ENCODE measurements around the gene FHIT.

FHIT gene

GRCh38 chr3:59885101-59885500 lies 1366.2 kb downstream of the FHIT start:
- DNase-seq = no peak

- no peak for DNase-seq
These were observed 1366.8 kb downstream of the FHIT start for GRCh38 chr3:59884409-59884808.

GRCh38 chr3:59882746-59883145 lies 1368.5 kb downstream of the FHIT start:
- DNase-seq = no peak

GRCh38 chr3:59880717-59881116 lies 1370.5 kb downstream of the FHIT start:
- DNase-seq = no peak

DNA sequence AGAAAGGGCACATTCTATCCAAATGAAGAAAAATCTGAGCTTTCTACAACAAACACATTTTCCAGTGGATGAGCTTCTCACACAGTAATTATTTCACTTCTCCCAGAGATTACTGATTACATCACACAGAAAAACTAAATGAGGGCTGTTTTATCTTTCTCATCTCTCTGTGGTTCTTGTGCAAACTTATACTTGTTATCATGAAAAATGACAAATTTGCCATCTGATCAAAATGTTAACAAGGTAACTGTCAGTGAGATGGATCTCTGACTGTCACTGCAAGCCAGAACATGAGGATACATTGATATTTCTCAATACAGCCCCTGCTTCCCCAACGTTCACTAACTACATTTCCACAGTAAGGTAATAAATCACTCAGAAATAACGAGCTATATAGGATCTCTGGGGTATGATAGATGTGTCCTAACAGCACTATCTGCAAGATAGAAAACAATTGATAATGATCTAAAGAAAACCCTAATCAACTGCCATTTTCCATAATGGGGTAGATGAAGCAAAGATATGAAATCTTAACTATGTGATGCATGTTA lies 1372.1 kb downstream of the FHIT start:
- no peak for DNase-seq

GRCh38 chr3:59878038-59878427 lies 1373.2 kb downstream of the FHIT start:
- no peak for DNase-seq

DNA sequence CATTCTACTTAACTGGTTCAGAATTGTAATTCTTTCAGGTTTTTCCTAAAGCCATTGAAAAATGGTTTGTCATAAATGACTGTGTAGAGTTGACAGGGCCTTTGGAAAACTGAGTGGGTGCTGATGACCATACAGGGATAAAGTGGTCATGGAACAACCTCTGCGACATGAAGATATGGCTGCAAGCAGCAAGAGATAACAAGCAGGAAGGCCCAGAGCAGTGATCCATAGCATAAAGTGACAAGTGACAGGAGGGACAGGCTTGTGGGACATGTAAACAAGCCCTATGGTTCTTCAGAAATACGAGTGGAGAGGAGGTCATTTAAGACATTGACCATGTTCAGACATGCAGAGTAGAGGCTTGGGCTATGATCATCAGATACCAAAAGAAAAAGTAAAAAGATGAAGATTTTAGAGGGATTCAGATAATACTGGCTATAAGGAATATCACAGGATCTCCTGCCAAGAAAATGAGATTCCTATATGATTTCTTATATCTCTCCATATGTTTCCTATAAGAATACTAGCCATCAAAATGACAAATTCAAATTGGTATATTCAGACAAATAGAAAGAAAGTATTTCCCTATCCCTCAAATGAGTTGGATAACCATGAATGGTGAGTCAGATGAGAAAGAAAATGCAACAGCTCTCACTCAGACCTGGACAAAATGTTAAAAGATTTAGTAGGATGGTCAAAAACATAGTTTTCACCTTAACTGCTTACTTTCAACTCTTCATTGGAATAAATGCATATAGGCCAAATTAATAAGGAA lies 1373.8 kb downstream of the FHIT start:
- no peak for DNase-seq

GRCh38 chr3:59876533-59877062 lies 1374.7 kb downstream of the FHIT start:
- DNase-seq = no peak

GRCh38 chr3:59873576-59874230 lies 1377.5 kb downstream of the FHIT start:
- no peak for DNase-seq

GRCh38 chr3:59872128-59872527 lies 1379.1 kb downstream of the FHIT start:
- DNase-seq = no peak

GRCh38 chr3:59867185-59868002 lies 1383.9 kb downstream of the FHIT start:
- DNase-seq = no peak

- DNase-seq = no peak
These were observed 1385.2 kb downstream of the FHIT start for GRCh38 chr3:59866076-59866475.

DNA sequence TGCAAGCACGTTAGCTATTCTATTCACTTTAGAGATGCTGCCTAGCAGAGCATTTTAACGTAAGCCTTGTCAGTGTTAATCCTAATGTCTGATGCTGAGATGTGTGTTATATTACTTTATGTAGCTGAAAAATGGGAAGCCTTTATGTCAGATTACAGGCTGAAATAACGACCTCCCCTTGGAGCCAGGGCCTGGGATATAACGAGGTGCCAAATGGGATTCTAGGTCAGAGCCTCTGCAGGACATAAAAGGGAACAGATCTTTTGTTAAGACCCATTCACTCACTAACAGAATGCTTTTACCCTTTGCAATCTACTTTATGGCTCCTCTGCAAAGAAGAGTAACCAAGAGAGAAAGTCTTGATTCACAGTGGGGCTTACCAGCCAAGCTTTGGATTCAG lies 1385.9 kb downstream of the FHIT start:
- DNase-seq = no peak

DNA sequence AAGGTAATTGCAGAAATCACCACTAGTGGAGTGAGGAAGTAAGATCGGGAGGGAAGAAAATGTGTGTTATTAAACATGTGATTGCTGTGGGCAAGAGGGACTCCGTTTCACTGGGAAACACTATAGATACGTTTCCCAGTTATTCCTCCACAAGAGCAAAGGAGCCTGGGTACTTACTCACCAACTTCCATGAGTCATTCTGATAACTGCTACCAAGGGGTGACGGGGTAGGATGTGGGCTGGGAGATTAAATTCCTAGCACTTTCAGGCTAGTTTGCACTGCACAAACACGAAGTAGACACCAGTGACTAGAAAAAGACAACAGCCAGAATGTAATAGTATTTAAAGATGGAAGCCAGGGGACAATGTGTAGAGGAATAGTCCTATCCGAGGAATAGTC lies 1388.6 kb downstream of the FHIT start:
- DNase-seq = no peak

- no peak for DNase-seq
These were observed 1393.5 kb downstream of the FHIT start for GRCh38 chr3:59857589-59858346.

DNA sequence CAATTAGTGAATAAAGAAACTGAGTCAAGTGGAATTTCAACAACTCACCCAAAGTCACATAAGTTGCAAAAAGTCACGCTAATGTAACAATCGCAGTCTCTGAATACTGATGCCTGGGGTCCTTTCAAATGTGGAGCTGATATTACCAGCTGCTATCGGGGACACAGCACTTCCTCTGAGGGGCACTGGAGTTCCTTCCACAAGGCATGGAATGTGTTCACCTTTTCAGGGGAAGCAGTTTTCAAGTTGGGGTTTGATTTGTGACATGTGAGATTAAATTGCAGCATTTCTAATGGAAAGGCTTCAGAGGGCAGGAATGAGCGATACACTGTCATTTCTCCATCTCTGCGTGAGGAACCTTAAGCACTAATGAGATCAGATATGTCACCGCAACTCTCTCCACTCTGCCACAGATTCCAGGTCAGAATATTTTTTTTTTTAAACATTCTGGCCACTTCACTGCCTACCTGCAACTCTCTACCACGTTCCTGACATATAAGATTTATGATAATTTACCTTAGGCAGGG lies 1394.3 kb downstream of the FHIT start:
- no peak for DNase-seq

DNA sequence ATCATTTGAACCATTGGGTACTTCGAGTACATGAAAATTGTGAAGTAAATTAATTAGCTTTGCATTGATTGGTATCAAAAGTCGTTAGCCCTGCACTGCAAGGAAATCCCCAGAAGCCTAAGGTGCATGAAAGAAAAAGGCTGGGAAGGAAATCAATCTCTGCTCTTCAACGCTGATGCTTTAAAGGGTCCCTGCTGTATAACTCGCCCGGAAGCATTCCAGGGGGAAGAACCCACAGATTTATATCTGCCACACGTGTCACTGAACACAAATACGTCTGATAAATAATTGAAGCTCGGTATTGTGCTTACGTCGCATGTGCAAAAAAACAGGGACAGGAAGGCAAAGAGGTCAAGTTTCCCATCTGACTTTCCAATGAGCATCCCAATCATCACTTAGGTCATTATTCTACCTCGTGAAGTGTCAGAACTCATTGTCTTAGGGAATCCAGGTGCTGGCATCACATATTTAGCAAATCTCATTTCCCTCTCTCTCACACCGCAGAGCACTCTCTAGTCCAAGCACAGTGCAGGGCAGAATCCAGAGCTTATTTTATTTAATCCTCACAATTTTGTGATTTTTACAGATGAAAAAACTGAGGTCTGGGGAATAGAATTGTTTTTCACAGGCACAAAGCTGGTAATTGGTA lies 1397.1 kb downstream of the FHIT start:
- DNase-seq = no peak

DNA sequence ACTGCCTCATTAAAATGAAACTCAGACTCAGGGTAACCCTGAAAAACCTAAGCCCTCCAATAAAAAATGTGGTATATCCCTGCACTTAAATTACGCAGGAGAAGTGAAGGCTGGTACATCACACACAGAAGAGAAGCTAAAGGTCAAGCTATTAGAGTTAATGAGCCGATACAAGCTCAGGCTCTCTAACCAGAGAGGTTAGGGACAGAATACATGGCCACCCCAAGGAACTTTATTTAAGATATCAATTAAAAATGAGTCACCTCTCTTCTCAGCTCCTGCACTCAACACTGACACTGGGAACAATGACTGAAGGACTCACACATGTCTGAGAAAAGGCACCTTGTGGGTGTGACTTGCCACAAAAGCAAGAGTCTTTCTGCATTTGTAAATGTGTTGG lies 1400.8 kb downstream of the FHIT start:
- DNase-seq = no peak

DNA sequence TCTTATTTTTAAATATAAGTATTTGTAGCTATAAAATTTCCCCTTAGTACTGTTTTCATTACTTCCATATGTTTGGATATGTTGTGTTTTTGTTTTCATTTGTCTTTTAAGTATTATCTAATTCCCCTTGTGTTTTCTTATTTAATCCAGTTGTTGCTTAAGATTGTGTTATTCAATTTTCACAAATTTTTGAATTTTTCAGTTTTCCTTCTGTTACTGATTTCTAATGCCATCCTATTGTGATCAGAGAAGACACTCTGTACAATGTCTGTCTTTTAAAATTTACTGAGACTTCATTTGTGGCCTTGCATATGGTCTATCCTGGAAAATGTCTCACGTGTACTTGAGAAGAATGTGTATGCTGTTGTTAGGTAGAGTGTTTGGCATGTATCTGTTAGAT lies 1405.9 kb downstream of the FHIT start:
- DNase-seq = no peak

DNA sequence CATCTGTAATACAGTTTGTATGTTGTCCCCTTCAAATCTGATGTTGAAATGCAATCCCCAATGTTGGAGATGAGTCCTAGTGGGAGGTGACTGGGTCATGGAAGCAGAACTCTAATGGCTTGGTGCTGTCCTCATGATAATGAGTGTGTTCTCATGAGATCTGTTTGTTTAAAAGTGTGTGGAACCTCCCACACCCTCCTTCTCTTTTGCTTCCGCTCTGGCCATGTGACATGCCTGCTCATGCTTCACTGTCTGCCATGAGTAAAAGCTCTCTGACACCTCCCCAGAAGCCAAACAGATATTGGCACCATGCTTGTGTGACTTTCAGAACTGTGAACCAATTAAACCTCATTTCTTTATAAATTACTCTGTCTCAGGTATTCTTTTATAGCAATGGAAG lies 1407.4 kb downstream of the FHIT start:
- no peak for DNase-seq

DNA sequence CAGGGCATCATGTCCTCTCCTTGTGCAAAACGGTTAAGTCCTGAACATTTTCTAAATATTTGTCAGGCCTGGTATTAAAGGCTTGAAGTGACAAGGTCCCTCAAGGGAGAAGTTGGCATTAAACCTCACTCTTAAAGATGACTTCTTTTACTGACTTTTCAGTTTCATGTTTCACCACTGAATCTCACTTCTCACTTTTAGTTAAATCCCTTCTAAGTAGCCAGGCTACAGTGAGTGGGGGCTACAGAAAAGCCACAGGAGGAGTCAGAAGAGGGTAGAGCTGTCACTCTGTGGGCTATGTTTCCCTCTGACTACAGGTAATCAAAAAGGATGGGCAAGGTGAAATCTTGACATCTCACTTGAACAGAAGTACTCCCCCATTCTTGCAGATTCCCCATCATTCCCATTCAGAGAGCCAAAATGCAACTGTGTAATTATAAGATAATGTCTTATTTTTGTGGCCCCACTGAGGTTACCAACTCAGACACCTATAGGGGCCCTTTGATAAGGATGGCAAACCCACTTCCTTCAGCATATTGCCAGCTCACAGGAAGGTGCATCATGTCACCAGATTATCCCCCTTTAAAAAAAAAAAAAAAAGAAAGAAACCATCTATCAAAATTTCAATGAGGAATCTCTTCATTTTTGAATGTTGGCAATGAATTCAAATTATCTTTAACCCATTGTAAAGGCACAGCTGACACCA lies 1411.3 kb downstream of the FHIT start:
- no peak for DNase-seq
